HepG2 (cell line): ENCODE results near the gene CLUH. TPM values are rescaled to one million over a fixed set of nuclear protein-coding genes. Genes with fewer than 3 reads are reported as not detected.
A peak's percentile ranks its signal among the peaks of the same experiment; 100 is the strongest.

Experiments used
- FUBP1 ChIP-seq: sonication (generic); formaldehyde crosslinking; IDR thresholded peaks from 2 replicates; pipeline ENCODE4 v1.5.1; 2020; ENCODE audit warnings: missing genetic modification reagents, mild to moderate bottlenecking, borderline replicate concordance
- JUNB ChIP-seq: sonication (generic); formaldehyde crosslinking; IDR thresholded peaks from 2 replicates; pipeline ENCODE4 v1.8.0; 2022; ENCODE audit warnings: missing genetic modification reagents, mild to moderate bottlenecking, borderline replicate concordance
- NFAT5 ChIP-seq: sonication (generic); formaldehyde crosslinking; IDR thresholded peaks from 2 replicates; pipeline ENCODE4 v1.4.0; 2020; ENCODE audit warnings: missing genetic modification reagents
- STAT5B ChIP-seq: sonication (generic); formaldehyde crosslinking; IDR thresholded peaks from 2 replicates; pipeline ENCODE4 v1.4.0; 2020; ENCODE audit warnings: missing genetic modification reagents
- TBP ChIP-seq: sonication (generic); formaldehyde crosslinking; IDR thresholded peaks from 2 replicates; pipeline ENCODE4 v1.5.0; 2020; ENCODE audit warnings: missing genetic modification reagents
- YY1 ChIP-seq: IDR thresholded peaks from 2 replicates; pipeline ENCODE4 v1.6.1; 2011; ENCODE audit warnings: low read length, low read depth, moderate library complexity, mild to moderate bottlenecking; ENCODE audit not compliant: insufficient read depth, insufficient replicate concordance
- ZBTB10 ChIP-seq: sonication (generic); formaldehyde crosslinking; IDR thresholded peaks from 2 replicates; pipeline ENCODE4 v1.4.0; 2020; ENCODE audit warnings: missing genetic modification reagents, borderline replicate concordance
- ZBTB4 ChIP-seq: sonication (generic); formaldehyde crosslinking; IDR thresholded peaks from 2 replicates; pipeline ENCODE4 v1.4.0; 2020; ENCODE audit warnings: missing genetic modification reagents, mild to moderate bottlenecking, borderline replicate concordance
- ZNF230 ChIP-seq: sonication (generic); formaldehyde crosslinking; IDR thresholded peaks from 2 replicates; pipeline ENCODE4 v1.4.0; 2020; ENCODE audit warnings: mild to moderate bottlenecking, missing genetic modification reagents
- ZNF550 ChIP-seq: sonication (generic); formaldehyde crosslinking; IDR thresholded peaks from 2 replicates; pipeline ENCODE4 v1.4.0; 2020; ENCODE audit warnings: mild to moderate bottlenecking, missing genetic modification reagents, borderline replicate concordance
- ZNF570 ChIP-seq: sonication (generic); formaldehyde crosslinking; IDR thresholded peaks from 2 replicates; pipeline ENCODE4 v1.4.0; 2020; ENCODE audit warnings: mild to moderate bottlenecking, missing genetic modification reagents, borderline replicate concordance
- ZNF678 ChIP-seq: sonication (generic); formaldehyde crosslinking; IDR thresholded peaks from 2 replicates; pipeline ENCODE4 v1.4.0; 2020; ENCODE audit warnings: mild to moderate bottlenecking, missing genetic modification reagents
- ZSCAN5A ChIP-seq: sonication (generic); formaldehyde crosslinking; IDR thresholded peaks from 2 replicates; pipeline ENCODE4 v1.8.0; 2022; ENCODE audit warnings: mild to moderate bottlenecking, missing genetic modification reagents, borderline replicate concordance
- polyA plus RNA-seq, 8 experiments: library from polyadenylated mRNA; depleted of rRNA in 3 of 8; stranded (reverse) in 7 of 8; unstranded in 1 of 8; fragments of >200 nt; fragmentation: Illumina TruSeq in 4 of 8; extraction: Trizol in 4 of 8; gene quantifications; 2 replicates each; pipeline versions ENCODE4 v1.2.1 to v1.2.3, GENCODE V29; 2011 to 2016; ENCODE audit warnings: low read depth in 4 of 8, missing spikeins in 1 of 8, mixed read lengths in 1 of 8; ENCODE audit not compliant: insufficient read depth in 1 of 8
- total RNA-seq, 5 experiments: library from RNA; depleted of rRNA; stranded (reverse); fragments of >200 nt; fragmentation: Illumina TruSeq; extraction: Trizol; gene quantifications; 2 replicates each; pipeline ENCODE4 v1.2.3, GENCODE V29; 2016; ENCODE audit warnings: low read depth in 1 of 5

Gene CLUH
- total and polyA plus RNA-seq, 2 of the 13 experiments (the other 11 are each of a cell fraction or from before 2014, with no cell fraction given), result 30.9 to 60.5 TPM

- TF ChIP-seq ZSCAN5A, result no peak
- no peak for TF ChIP-seq ZBTB10
- TF ChIP-seq FUBP1, result no peak
- TF ChIP-seq NFAT5 (CRISPR knock-in tag), result no peak
- no peak for TF ChIP-seq ZNF678 (CRISPR knock-in tag)
- peak; percentile 25 for TF ChIP-seq YY1
- TF ChIP-seq TBP (CRISPR knock-in tag), result no peak
- no peak for TF ChIP-seq ZNF550 (CRISPR knock-in tag)
- TF ChIP-seq JUNB (CRISPR knock-in tag), result no peak
- no peak for TF ChIP-seq ZNF230
- TF ChIP-seq STAT5B, result no peak
- no peak for TF ChIP-seq ZNF570 (CRISPR knock-in tag)
- TF ChIP-seq ZBTB4 (CRISPR knock-in tag), result no peak
Measured at GRCh38 chr17:2710071-2710802, 1.3 kb downstream of the CLUH start (continued).
